LNCaP clone FGC (cell line): ENCODE measurements around the gene THAP4.
"Not testable (repeated sequence)": the region's sequence is repeated elsewhere in the genome, so short reads cannot be mapped to it uniquely, and the experiment has no call there.

Source experiments
- DNase-seq: peaks from one replicate; pipeline ENCODE4 v3.0.0-alpha.2; 2011; ENCODE audit warnings: low read depth
- H3K4me3 ChIP-seq: 2 replicates; pipeline ENCODE4 v1.5.1; 2011; ENCODE audit warnings: mild to moderate bottlenecking, low read depth, low read length, control low read depth
- TF ChIP-seq, protein P1 (sequence below): IDR thresholded peaks from 2 replicates; pipeline ENCODE4 v1.5.1; 2012; ENCODE audit warnings: mild to moderate bottlenecking; ENCODE audit not compliant: control insufficient read depth, insufficient read depth; ENCODE audit errors: extremely low read depth

Gene THAP4

DNA sequence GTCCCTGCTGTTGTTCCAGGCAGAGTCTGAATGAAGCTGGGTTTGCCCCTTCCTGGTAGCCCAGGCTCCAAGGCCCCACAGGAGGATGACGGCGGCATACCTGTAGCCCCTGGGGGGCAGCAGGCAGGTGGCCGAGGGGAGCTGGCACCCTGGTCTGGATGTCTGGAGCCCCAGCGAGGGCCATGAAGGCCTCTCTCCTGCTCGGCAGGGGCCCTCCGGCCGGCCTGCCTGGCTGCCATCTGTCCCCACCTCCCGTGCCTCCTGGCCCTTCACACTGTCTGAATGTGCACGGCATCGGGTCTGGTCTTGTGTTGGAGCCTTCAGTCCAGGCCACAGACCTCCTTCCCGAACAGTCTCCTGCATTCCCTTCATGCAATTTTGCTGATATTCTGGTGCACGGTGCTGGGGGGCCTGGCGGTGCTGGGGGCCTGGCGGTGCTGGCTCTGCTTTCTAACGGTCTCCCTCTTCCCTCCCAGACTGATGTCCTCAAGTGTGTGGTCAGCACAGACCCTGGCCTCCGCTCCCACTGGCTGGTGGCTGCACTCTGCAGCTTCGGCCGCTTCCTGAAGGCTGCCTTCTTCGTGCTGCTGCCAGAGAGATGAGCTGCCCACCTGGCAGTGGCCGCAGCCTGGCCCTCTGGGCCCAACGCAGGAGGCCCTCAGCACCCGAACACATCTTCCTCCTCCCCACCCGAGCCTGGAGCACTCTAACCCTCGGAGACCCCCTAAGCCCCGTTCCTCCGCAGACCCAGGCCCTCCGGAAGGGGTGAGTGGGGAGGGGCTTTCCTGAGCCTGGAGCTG is 64.9 kb downstream of the THAP4 start:
- TF ChIP-seq, protein P1, sequence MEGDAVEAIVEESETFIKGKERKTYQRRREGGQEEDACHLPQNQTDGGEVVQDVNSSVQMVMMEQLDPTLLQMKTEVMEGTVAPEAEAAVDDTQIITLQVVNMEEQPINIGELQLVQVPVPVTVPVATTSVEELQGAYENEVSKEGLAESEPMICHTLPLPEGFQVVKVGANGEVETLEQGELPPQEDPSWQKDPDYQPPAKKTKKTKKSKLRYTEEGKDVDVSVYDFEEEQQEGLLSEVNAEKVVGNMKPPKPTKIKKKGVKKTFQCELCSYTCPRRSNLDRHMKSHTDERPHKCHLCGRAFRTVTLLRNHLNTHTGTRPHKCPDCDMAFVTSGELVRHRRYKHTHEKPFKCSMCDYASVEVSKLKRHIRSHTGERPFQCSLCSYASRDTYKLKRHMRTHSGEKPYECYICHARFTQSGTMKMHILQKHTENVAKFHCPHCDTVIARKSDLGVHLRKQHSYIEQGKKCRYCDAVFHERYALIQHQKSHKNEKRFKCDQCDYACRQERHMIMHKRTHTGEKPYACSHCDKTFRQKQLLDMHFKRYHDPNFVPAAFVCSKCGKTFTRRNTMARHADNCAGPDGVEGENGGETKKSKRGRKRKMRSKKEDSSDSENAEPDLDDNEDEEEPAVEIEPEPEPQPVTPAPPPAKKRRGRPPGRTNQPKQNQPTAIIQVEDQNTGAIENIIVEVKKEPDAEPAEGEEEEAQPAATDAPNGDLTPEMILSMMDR, result no peak
- no peak for DNase-seq
- no peak overlapping the region for H3K4me3 ChIP-seq

DNA sequence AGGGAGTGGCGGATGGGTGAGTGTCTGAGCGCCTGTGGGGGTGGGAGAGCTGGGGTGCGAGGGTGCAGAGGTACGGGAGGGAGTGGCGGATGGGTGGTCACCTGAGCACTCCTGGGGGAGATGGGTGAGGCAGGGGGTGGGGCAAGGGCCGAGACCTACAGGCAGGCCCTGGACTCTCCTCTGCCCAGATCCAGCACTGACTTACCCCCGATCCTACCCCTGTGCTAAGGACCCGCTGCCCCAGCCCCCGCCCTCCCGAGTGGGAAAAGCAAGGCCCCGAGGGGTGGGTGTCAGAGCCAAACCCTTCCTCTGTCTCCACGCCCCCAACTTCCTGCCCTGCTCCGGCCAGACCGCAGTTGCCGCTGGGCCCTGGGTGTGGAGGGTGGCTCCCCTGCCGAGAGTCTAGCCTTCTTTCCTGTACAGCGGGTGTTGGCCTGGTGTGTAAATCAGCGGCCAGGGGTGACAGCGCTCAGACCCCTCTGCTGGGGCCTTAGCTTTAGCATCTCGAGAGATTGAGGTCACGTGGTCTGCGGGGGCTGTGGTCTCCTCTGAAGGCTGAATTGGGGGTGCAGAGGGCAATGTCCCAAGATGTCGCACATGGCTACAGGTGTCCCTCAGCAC is 65.9 kb downstream of the THAP4 start:
- H3K4me3 ChIP-seq, result no peak overlapping the region
- DNase-seq, result no peak
- TF ChIP-seq, protein P1, result no peak

DNA sequence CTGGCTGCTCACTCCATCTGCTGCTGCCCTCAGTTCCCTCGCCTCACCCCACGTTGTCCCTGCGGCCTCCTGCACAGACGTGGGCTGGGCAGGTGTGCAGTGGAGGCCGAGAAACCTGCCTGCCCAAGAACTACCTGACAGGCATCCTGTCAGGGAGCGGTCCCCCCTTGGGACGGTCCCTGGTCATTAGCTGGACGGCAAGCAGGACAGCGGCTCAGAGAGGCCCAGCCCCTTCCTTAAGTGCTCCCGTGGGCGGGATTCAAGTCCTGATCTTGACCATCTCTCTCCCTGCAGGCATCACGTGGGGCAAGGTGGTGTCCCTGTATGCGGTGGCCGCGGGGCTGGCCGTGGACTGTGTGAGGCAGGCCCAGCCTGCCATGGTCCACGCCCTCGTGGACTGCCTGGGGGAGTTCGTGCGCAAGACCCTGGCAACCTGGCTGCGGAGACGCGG is 67.1 kb downstream of the THAP4 start:
- DNase-seq, result no peak
- H3K4me3 ChIP-seq, result no peak overlapping the region
- TF ChIP-seq, protein P1, result no peak

DNA sequence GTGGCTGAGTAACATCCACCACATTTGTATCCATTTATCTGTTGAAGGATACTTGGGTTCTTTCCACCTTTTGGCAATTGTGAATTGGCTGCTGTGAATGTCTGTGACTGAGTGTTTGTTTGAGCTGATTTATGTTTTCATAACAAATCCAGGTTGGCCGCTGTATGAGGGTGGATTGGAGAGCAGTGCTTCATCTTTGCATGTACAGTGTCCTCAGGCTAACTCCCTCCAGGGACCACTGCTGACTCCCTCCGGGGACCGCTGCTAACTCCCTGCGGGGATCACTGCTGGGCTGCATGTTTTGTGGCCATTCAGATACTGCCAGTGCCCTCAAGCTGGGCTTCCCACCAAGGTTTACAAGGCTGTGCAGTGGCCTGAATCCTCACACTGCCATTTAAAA is 68.2 kb downstream of the THAP4 start:
- no peak overlapping the region for H3K4me3 ChIP-seq
- TF ChIP-seq, protein P1, result no peak
- DNase-seq, result no peak

DNA sequence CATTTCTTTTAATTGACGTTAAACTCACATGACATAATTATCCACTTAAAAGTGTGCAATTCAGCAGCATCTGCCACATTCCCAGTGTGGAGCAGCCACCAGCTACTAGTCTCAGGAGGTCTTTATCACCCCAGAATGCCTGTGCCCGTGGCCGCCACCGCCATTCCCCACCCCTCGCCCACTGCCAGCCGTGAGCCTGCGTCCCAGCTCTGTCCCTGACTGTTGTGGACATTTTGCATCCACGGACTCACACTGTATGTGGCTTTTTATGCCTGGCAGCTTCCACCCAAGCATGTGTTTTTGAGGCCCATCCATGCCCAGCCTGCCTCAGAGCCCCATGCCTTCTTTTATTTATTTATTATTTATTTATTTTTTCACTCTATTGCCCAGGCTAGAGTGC is 69.2 kb downstream of the THAP4 start:
- DNase-seq, result no peak
- TF ChIP-seq, protein P1, result no peak
- H3K4me3 ChIP-seq, result no peak overlapping the region

DNA sequence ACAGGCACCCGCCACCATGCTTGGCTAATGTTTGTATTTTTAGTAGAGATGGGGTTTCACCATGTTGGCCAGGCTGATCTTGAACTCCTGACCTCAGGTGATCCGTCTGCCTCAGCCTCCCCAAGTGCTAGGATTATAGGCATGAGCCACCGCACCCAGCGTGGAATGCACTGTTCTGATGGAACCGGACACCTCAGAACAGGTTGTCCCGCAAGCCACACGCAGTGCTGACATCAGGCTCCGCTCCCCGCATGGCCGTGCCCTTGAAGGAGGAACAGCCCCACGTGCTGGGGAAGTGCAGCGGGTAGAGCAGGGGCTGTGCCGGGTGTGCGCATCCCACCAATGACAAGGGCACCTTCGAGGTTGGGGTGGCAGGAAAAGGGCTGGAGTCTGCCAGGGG is 69.7 kb downstream of the THAP4 start:
- DNase-seq, H3K4me3 ChIP-seq: not testable (repeated sequence)

DNA sequence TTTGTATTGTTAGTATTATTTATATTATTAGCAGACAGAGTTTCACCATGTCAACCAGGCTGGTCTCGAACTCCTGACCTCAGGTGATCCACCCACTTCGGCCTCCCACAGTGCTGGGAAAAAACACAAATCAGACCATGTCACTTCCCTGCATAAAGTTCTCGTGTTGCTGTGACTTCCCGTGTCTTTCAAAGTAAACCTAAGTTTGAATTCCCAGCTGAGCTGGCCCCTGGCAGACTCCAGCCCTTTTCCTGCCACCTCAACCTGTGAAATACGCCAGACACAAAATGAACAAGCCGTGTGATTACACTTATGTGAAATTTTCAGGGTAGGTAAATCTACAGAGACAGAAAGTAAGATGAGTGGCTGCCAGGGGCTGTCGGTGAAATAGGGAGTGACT is 70.5 kb downstream of the THAP4 start:
- TF ChIP-seq, protein P1, result no peak
- no peak for DNase-seq
- no peak overlapping the region for H3K4me3 ChIP-seq

DNA sequence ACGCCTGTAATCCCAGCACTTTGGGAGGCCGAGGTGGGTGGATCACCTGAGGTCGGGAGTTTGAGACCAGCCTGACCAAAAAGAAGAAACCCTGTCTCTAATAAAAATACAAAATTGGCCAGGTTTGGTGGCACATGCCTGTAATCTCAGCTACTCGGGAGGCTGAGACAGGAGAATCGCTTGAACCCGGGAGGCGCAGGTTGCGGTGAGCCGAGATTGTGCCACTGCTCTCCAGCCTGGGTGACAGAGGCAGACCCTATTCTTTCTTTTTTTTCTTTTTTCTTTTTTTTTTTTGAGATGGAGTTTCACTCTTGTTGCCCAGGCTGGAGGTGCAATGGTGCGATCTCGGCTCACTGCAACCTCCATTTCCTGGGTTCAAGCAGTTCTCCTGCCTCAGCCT is 70.9 kb downstream of the THAP4 start:
- H3K4me3 ChIP-seq, DNase-seq: not testable (repeated sequence)
